AG04449 (cell line): ENCODE data around the gene LRRC43.

Source experiments
- CTCF ChIA-PET: fragments of 350-600 bp; formaldehyde crosslinking; extraction: SDS; loops from one replicate; lab custom pipeline; 2021; ENCODE audit warnings: antibody characterized with exemption; lab: Yijun Ruan, JAX
- POLR2A ChIA-PET: fragments of 400-600, 350-600 bp; formaldehyde crosslinking; extraction: SDS; loops from one replicate; lab custom pipeline; 2020; ENCODE audit warnings: antibody characterized with exemption, inconsistent platforms; lab: Yijun Ruan, JAX
- DNase-seq: peaks from one replicate; pipeline ENCODE4 v3.0.0-alpha.2; 2010; ENCODE audit warnings: low read depth, low spot score
- H3K4me3 ChIP-seq: 2 replicates; pipeline ENCODE4 v1.5.1; 2011; ENCODE audit warnings: low read depth, mild to moderate bottlenecking, control low read depth, low read length
- CTCF ChIP-seq: IDR thresholded peaks from one replicate; pipeline ENCODE4 v1.5.1; 2011; ENCODE audit warnings: mild to moderate bottlenecking, moderate library complexity, low read length, control low read depth, inconsistent platforms; ENCODE audit not compliant: insufficient read depth; ENCODE audit errors: missing control alignments

LRRC43 gene

GRCh38 chr12:122205053-122205925 lies 22.4 kb downstream of the LRRC43 start:
- H3K4me3 ChIP-seq: no peak overlapping the region
- ChIA-PET POLR2A (no interaction called here), CTCF (interaction anchor here (0.7 to 1.2 kb wide), 3 partner anchors 11 to 23 kb away, joined by 3 to 4 read pairs (median 4); no protein-coding TSS in a partner anchor)
- DNase-seq: no peak
- TF ChIP-seq CTCF: no peak

- no peak for DNase-seq
- no peak for TF ChIP-seq CTCF
- CTCF ChIA-PET: no interaction called here
- POLR2A ChIA-PET: no interaction called here
- no peak overlapping the region for H3K4me3 ChIP-seq
Measured at GRCh38 chr12:122206111-122206881, 23.4 kb downstream of the LRRC43 start.

GRCh38 chr12:122206976-122207375 lies 24.1 kb downstream of the LRRC43 start:
- H3K4me3 ChIP-seq: no peak overlapping the region
- TF ChIP-seq CTCF: no peak
- DNase-seq: no peak
- ChIA-PET POLR2A (no interaction called here), CTCF (no interaction called here)

- ChIA-PET CTCF (no interaction called here), POLR2A (no interaction called here)
- TF ChIP-seq CTCF: no peak
- no peak overlapping the region for H3K4me3 ChIP-seq
- DNase-seq: no peak
Measured at GRCh38 chr12:122207391-122207790, 24.5 kb downstream of the LRRC43 start.

GRCh38 chr12:122208073-122208820 lies 25.3 kb downstream of the LRRC43 start:
- H3K4me3 ChIP-seq: no peak overlapping the region
- CTCF ChIA-PET: interaction anchor here (1.4 kb wide), 1 partner anchor 13 kb away, joined by 3 read pairs; no protein-coding TSS in a partner anchor
- POLR2A ChIA-PET: no interaction called here
- no peak for TF ChIP-seq CTCF
- DNase-seq: no peak
